ENCODE measurements around the gene PSMA6. TPM values are rescaled to one million over a fixed set of nuclear protein-coding genes. Genes with fewer than 3 reads are reported as not detected.
"Not testable (repeated sequence)": the region's sequence is repeated elsewhere in the genome, so short reads cannot be mapped to it uniquely, and the experiment has no call there.

The PSMA6 gene
- total RNA-seq, 2 donors from 2014 or later, result 138 to 171 TPM

- no peak for DNase-seq
Observed at GRCh38 chr14:35337269-35338255, 45.4 kb downstream of the PSMA6 start.

GRCh38 chr14:35338731-35339405 is 46.7 kb downstream of the PSMA6 start:
- DNase-seq (no peak), ATAC-seq (no peak)
- intact Hi-C loops (cut with DNase I, micrococcal nuclease), result no loop called here

More at GRCh38 chr14:35337269-35338255, 45.4 kb downstream of the PSMA6 start:
- intact Hi-C loops (cut with DNase I, micrococcal nuclease), result no loop called here
- no peak for ATAC-seq

- intact Hi-C loops (cut with DNase I, micrococcal nuclease), result loop anchor here in 1 of 2 donors (5.0 kb wide), 1 partner anchor 62 kb away; the partner anchor contains the start of gene NFKBIA
- ATAC-seq, result no peak
- no peak for DNase-seq
Observed at GRCh38 chr14:35339761-35340406, 47.7 kb downstream of the PSMA6 start.

GRCh38 chr14:35340616-35341453 is 48.7 kb downstream of the PSMA6 start:
- DNase-seq (no peak), ATAC-seq (peak; percentile 6)
- intact Hi-C loops (cut with DNase I, micrococcal nuclease), result loop anchor here in 1 of 2 donors (5.0 kb wide), 1 partner anchor 61 kb away; the partner anchor contains the start of gene NFKBIA

GRCh38 chr14:35341454-35341750 is 49.2 kb downstream of the PSMA6 start:
- DNase-seq, result no peak
- intact Hi-C loops (cut with DNase I, micrococcal nuclease), result loop anchor here in 1 of 2 donors (5.0 kb wide), 1 partner anchor 61 kb away; the partner anchor contains the start of gene NFKBIA
- ATAC-seq, result no peak

GRCh38 chr14:35341751-35342488 is 49.7 kb downstream of the PSMA6 start:
- intact Hi-C loops (cut with DNase I, micrococcal nuclease), result loop anchor here in 1 of 2 donors (5.0 kb wide), 1 partner anchor 60 kb away; the partner anchor contains the start of gene NFKBIA
- DNase-seq, result peak; percentile 95 to 99
- ATAC-seq, result peak; percentile 84

- no peak for ATAC-seq
- intact Hi-C loops (cut with DNase I, micrococcal nuclease), result loop anchor here in 1 of 2 donors (5.0 kb wide), 1 partner anchor 60 kb away; the partner anchor contains the start of gene NFKBIA
- no peak for DNase-seq
Observed at GRCh38 chr14:35342489-35343010, 50.4 kb downstream of the PSMA6 start.

GRCh38 chr14:35343702-35344101 is 51.5 kb downstream of the PSMA6 start:
- intact Hi-C loops (cut with DNase I, micrococcal nuclease), result loop anchor here in 1 of 2 donors (5.0 kb wide), 1 partner anchor 59 kb away; the partner anchor contains the start of gene NFKBIA
- DNase-seq (no peak), ATAC-seq (peak; percentile 38)

- intact Hi-C loops (cut with DNase I, micrococcal nuclease), result loop anchor here in 1 of 2 donors (5.0 kb wide), 1 partner anchor 58 kb away; the partner anchor contains the start of gene NFKBIA
- DNase-seq (no peak), ATAC-seq (no peak)
Observed at GRCh38 chr14:35344107-35344807, 52.1 kb downstream of the PSMA6 start.

GRCh38 chr14:35346738-35347322 is 54.6 kb downstream of the PSMA6 start:
- ATAC-seq, result no peak
- DNase-seq, result no peak
- intact Hi-C loops (cut with DNase I, micrococcal nuclease), result no loop called here

GRCh38 chr14:35347323-35348043 is 55.3 kb downstream of the PSMA6 start:
- DNase-seq, result peak in 1 of 2 donors; percentile 67
- intact Hi-C loops (cut with DNase I, micrococcal nuclease), result no loop called here
- ATAC-seq, result peak; percentile 90

- DNase-seq; intact Hi-C loops (cut with DNase I, micrococcal nuclease); ATAC-seq: not testable (repeated sequence)
Observed at GRCh38 chr14:35348044-35348380, 55.8 kb downstream of the PSMA6 start.

GRCh38 chr14:35349496-35350365 is 57.5 kb downstream of the PSMA6 start:
- ATAC-seq, result no peak
- intact Hi-C loops (cut with DNase I, micrococcal nuclease), result no loop called here
- no peak for DNase-seq

- ATAC-seq (no peak), DNase-seq (no peak)
Observed at GRCh38 chr14:35351497-35351896, 59.3 kb downstream of the PSMA6 start.

GRCh38 chr14:35351897-35352273 is 59.7 kb downstream of the PSMA6 start:
- intact Hi-C loops (cut with DNase I, micrococcal nuclease), result no loop called here
- DNase-seq, result no peak
- no peak for ATAC-seq

More at GRCh38 chr14:35351497-35351896, 59.3 kb downstream of the PSMA6 start:
- intact Hi-C loops (cut with DNase I, micrococcal nuclease), result no loop called here
